ENCODE results near the gene ZNF518B. TPM values are rescaled to one million over a fixed set of nuclear protein-coding genes. Genes with fewer than 3 reads are reported as not detected.

ZNF518B gene
- polyA plus RNA-seq, 1 donor, result 14.5 TPM

Other genes with a start within 250 kb of the ZNF518B start
- gene CLNK, start 227.3 kb upstream of the ZNF518B start, polyA plus RNA-seq (ENCODE audit: insufficient read length), result 0.34 TPM